Measurements from ENCODE around the gene HEPACAM2.
A peak's percentile ranks its signal among the peaks of the same experiment; 100 is the strongest.

HEPACAM2 gene

GRCh38 chr7:93226310-93226709 lies at the start of gene HEPACAM2:
Gene HEPACAM2, minus strand, starts transcription at chr7:93226469.
- peak; percentile 99 for DNase-seq

- no peak for DNase-seq
Measured at GRCh38 chr7:93265220-93265619, 39.0 kb upstream of the HEPACAM2 start.

GRCh38 chr7:93262535-93262934 lies 36.3 kb upstream of the HEPACAM2 start:
- no peak for DNase-seq

- DNase-seq = no peak
Measured at GRCh38 chr7:93258661-93259060, 32.4 kb upstream of the HEPACAM2 start.

GRCh38 chr7:93249491-93250148 lies 23.4 kb upstream of the HEPACAM2 start:
- DNase-seq = no peak

- peak; percentile 18 for DNase-seq
Measured at GRCh38 chr7:93245525-93246432, 19.5 kb upstream of the HEPACAM2 start.

- DNase-seq = no peak
Measured at GRCh38 chr7:93242106-93242505, 15.8 kb upstream of the HEPACAM2 start.

- no peak for DNase-seq
Measured at GRCh38 chr7:93239824-93240223, 13.6 kb upstream of the HEPACAM2 start.

GRCh38 chr7:93238748-93239147 lies 12.5 kb upstream of the HEPACAM2 start:
- no peak for DNase-seq

- no peak for DNase-seq
Measured at GRCh38 chr7:93238131-93238530, 11.9 kb upstream of the HEPACAM2 start.

- DNase-seq = no peak
Measured at GRCh38 chr7:93235541-93235940, 9.3 kb upstream of the HEPACAM2 start.

- DNase-seq = no peak
Measured at GRCh38 chr7:93232673-93233018, 6.4 kb upstream of the HEPACAM2 start.

GRCh38 chr7:93231799-93232672 lies 5.8 kb upstream of the HEPACAM2 start, which contains the start of gene VPS50:
Gene VPS50, plus strand, starts transcription at chr7:93232366. Its CDS starts 102 bp downstream, at chr7:93232468.
- peak; percentile 98 for DNase-seq

- DNase-seq = no peak
Measured at GRCh38 chr7:93231259-93231658, 5.0 kb upstream of the HEPACAM2 start.

- DNase-seq = peak; percentile 92
Measured at GRCh38 chr7:93228302-93228701, 2.0 kb upstream of the HEPACAM2 start.

GRCh38 chr7:93219868-93220267 lies 6.4 kb downstream of the HEPACAM2 start:
- DNase-seq = no peak

- no peak for DNase-seq
Measured at GRCh38 chr7:93218997-93219827, 7.1 kb downstream of the HEPACAM2 start.

- DNase-seq = no peak
Measured at GRCh38 chr7:93212881-93213280, 13.4 kb downstream of the HEPACAM2 start.

- DNase-seq = peak; percentile 37
Measured at GRCh38 chr7:93211228-93211818, 14.9 kb downstream of the HEPACAM2 start.

GRCh38 chr7:93205046-93205445 lies 21.2 kb downstream of the HEPACAM2 start:
- no peak for DNase-seq

GRCh38 chr7:93203496-93203895 lies 22.8 kb downstream of the HEPACAM2 start:
- DNase-seq = no peak

Measured in NCI-H526 treated with DMSO at 0.1 percent for 48 hours (cell line).